SIG-M5 treated with dmso at 0.1 percent for 504 hours (cell line): ENCODE measurements around the gene OLAH.

Experiments
- DNase-seq: peaks from one replicate; lab custom pipeline; 2025; ENCODE audit not compliant: unreplicated experiment; lab: John Stamatoyannopoulos, UW

Gene OLAH

DNA sequence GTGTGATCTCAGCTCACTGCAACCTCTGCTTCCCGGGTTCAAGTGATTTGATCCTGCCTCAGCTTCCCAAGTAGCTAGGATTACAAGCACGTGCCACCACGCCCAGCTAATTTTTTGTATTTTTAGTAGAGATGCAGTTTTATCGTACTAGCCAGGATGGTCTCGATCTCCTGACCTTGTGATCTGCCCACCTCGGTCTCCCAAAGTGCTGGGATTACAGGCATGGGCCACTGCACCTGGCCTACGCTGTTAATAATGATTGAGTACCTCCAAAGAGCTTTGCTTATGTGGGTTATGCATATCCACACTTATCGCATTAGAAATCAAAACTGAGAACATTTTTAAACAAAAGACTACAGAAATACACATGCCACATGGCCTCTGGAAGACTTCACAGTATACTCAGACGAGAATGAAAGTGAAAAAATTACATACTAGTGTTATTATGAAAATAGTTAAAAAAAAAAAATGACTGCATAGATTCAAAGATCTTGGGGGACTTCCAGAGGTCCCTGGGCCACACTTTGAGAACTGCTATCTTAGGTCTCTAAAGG lies 78.8 kb downstream of the OLAH start:
- DNase-seq = no peak
